GM12878 (cell line): Measurements from ENCODE around the gene FOXJ3. TPM values are rescaled to one million over a fixed set of nuclear protein-coding genes. Genes with fewer than 3 reads are reported as not detected.

Source experiments
- BCL11A ChIP-seq: IDR thresholded peaks from 2 replicates; pipeline ENCODE4 v1.6.1; 2011; ENCODE audit warnings: low read depth, low read length
- EGR1 ChIP-seq, 2 experiments: IDR thresholded peaks; 1 replicate in 1 of 2; 2 replicates in 1 of 2; pipeline ENCODE4 v1.6.1; 2011 to 2012; ENCODE audit warnings: low read depth in 2 of 2, low read length in 2 of 2, borderline replicate concordance in 1 of 2, mild to moderate bottlenecking in 1 of 2, moderate library complexity in 1 of 2
- ESRRA ChIP-seq: IDR thresholded peaks from 2 replicates; pipeline ENCODE4 v1.6.1; 2012; ENCODE audit warnings: mild to moderate bottlenecking, low read length, improper control_type of control experiment
- FOXK2 ChIP-seq: fragments of 450-650 bp; IDR thresholded peaks from 2 replicates; pipeline ENCODE4 v1.6.1; 2017; ENCODE audit warnings: mild to moderate bottlenecking, moderate library complexity
- IKZF1 ChIP-seq: fragments of 450-650 bp; conservative IDR thresholded peaks from 2 replicates; pipeline ENCODE4 v1.6.1; 2017; ENCODE audit warnings: antibody characterized with exemption, mild to moderate bottlenecking
- IRF3 ChIP-seq: fragments of 450-650 bp; IDR thresholded peaks from 2 replicates; pipeline ENCODE4 v1.6.1; 2014; ENCODE audit warnings: mild to moderate bottlenecking
- JUNB ChIP-seq: IDR thresholded peaks from 2 replicates; pipeline ENCODE4 v1.6.1; 2016; ENCODE audit warnings: antibody characterized with exemption, mild to moderate bottlenecking
- MTA3 ChIP-seq: IDR thresholded peaks from 2 replicates; pipeline ENCODE4 v1.6.1; 2012; ENCODE audit warnings: low read length, inconsistent platforms, borderline replicate concordance
- PAX5 ChIP-seq: IDR thresholded peaks from 2 replicates; pipeline ENCODE4 v1.6.1; 2011; ENCODE audit warnings: low read depth, low read length, borderline replicate concordance
- PAX8 ChIP-seq: fragments of 450-650 bp; IDR thresholded peaks from 2 replicates; pipeline ENCODE4 v1.6.1; 2017; ENCODE audit warnings: mild to moderate bottlenecking, moderate library complexity
- POLR2AphosphoS2 ChIP-seq: IDR thresholded peaks from 2 replicates; pipeline ENCODE4 v1.6.1; 2011; ENCODE audit warnings: low read depth, mild to moderate bottlenecking, low read length, improper control_type of control experiment, moderate library complexity
- RAD21 ChIP-seq: IDR thresholded peaks from 2 replicates; pipeline ENCODE4 v1.6.1; 2011; ENCODE audit warnings: mild to moderate bottlenecking, low read depth, low read length, moderate library complexity; ENCODE audit not compliant: insufficient read depth
- SIN3A ChIP-seq: IDR thresholded peaks from 2 replicates; pipeline ENCODE4 v1.6.1; 2012; ENCODE audit warnings: low read depth, low read length, improper control_type of control experiment
- SKIL ChIP-seq: fragments of 450-650 bp; IDR thresholded peaks from 2 replicates; pipeline ENCODE4 v1.6.1; 2017; ENCODE audit warnings: mild to moderate bottlenecking, low read depth, inconsistent platforms; ENCODE audit not compliant: poor library complexity, severe bottlenecking
- SMAD5 ChIP-seq: IDR thresholded peaks from 2 replicates; pipeline ENCODE4 v1.6.1; 2016; ENCODE audit warnings: antibody characterized with exemption, low read depth
- SMC3 ChIP-seq: IDR thresholded peaks from 2 replicates; pipeline ENCODE4 v1.6.1; 2011; ENCODE audit warnings: low read length, improper control_type of control experiment, borderline replicate concordance
- SP1 ChIP-seq: IDR thresholded peaks from one replicate; pipeline ENCODE4 v1.6.1; 2011; ENCODE audit warnings: low read depth, low read length
- SRF ChIP-seq, 2 experiments: IDR thresholded peaks; 2 replicates each; pipeline ENCODE4 v1.6.1; 2011; ENCODE audit warnings: low read depth in 2 of 2, low read length in 2 of 2, mild to moderate bottlenecking in 1 of 2, moderate library complexity in 1 of 2
- TCF7 ChIP-seq: IDR thresholded peaks from 2 replicates; pipeline ENCODE4 v1.6.1; 2014; ENCODE audit warnings: antibody characterized with exemption, borderline replicate concordance
- ZNF24 ChIP-seq: fragments of 450-650 bp; IDR thresholded peaks from 2 replicates; pipeline ENCODE4 v1.6.1; 2017; ENCODE audit warnings: antibody characterized with exemption, mild to moderate bottlenecking
- ZNF274 ChIP-seq: IDR thresholded peaks from one replicate; pipeline ENCODE4 v1.8.0; 2011; ENCODE audit not compliant: insufficient read length, insufficient read depth
- ZZZ3 ChIP-seq: IDR thresholded peaks from 2 replicates; pipeline ENCODE4 v1.6.1; 2011; ENCODE audit warnings: low read depth; ENCODE audit not compliant: control insufficient read depth, insufficient read length
- polyA plus RNA-seq, 11 experiments: library from polyadenylated mRNA; depleted of rRNA in 4 of 11; unstranded in 6 of 11; stranded (reverse) in 5 of 11; fragments of >200 nt; fragmentation: Nextera tagmentation in 4 of 11; fragmentation: Illumina TruSeq in 1 of 11; extraction: Ambion mirVana in 4 of 11; extraction: Trizol in 1 of 11; gene quantifications; 1 replicate in 1 of 11; 2 replicates in 10 of 11; pipeline versions ENCODE4 v1.2.1 to v1.2.3, GENCODE V29; 2011 to 2016; ENCODE audit warnings: inconsistent platforms in 2 of 11, missing spikeins in 2 of 11, low read depth in 1 of 11
- total RNA-seq, 4 experiments: library from RNA; depleted of rRNA in 3 of 4; stranded (reverse); fragments of >200 nt in 3 of 4; fragmentation: Illumina TruSeq in 1 of 4; extraction: Trizol in 1 of 4; gene quantifications; 2 replicates each; pipeline versions ENCODE4 v1.2.1 to v1.2.3, GENCODE V29; 2013 to 2021
- TF ChIP-seq, protein P1 (sequence below): fragments of 450-650 bp; IDR thresholded peaks from 2 replicates; pipeline ENCODE4 v1.6.1; 2016; ENCODE audit warnings: mild to moderate bottlenecking
- TF ChIP-seq, protein P2 (sequence below): fragments of 450-650 bp; IDR thresholded peaks from 2 replicates; pipeline ENCODE4 v1.6.1; 2017; ENCODE audit warnings: low read depth, mild to moderate bottlenecking, moderate library complexity
- TF ChIP-seq, protein P3 (sequence below): IDR thresholded peaks from 2 replicates; pipeline ENCODE4 v1.6.1; 2012; ENCODE audit warnings: low read depth, low read length, improper control_type of control experiment

The FOXJ3 gene
- total and polyA plus RNA-seq, 10 of the 15 experiments (the other 5 are each of a cell fraction or from before 2014, with no cell fraction given), result 9.5 to 54.2 (median 24.7) TPM

GRCh38 chr1:42335050-42335808 is at the start of gene FOXJ3 (continued):
- TF ChIP-seq EGR1 (IDR thresholded peaks at IDR 0.05; ENCODE audit: borderline replicate concordance in 1 of 2, low read depth in 2 of 2, low read length in 2 of 2) (peak; percentile 93 to 100), FOXK2 (peak; percentile 82), BCL11A (peak; percentile 43; the same call in 1 of the 2 replicates), SMAD5 (no peak; the same call in 1 of the 2 replicates), TCF7 (0 out of 2 replicates have a peak, but pooled peaks have one; percentile 19), POLR2AphosphoS2 (peak; percentile 51; the same call in 1 of the 2 replicates), ZZZ3 (no peak), IRF3 (no peak), SP1 (peak; percentile 75), ZNF24 (peak; percentile 51), PAX8 (no peak), PAX5 (peak; percentile 97), SMC3 (no peak; the same call in 1 of the 2 replicates), ZNF274 (no peak), SIN3A (no peak), JUNB (no peak), SRF (IDR thresholded peaks at IDR 0.05; ENCODE audit: low read depth in 2 of 2, low read length in 2 of 2) (no peak), IKZF1 (peak; percentile 89), SKIL (peak; percentile 41), ESRRA (0 out of 2 replicates have a peak, but pooled peaks have one; percentile 53), MTA3 (no peak), RAD21 (no peak)
- TF ChIP-seq, protein P1, sequence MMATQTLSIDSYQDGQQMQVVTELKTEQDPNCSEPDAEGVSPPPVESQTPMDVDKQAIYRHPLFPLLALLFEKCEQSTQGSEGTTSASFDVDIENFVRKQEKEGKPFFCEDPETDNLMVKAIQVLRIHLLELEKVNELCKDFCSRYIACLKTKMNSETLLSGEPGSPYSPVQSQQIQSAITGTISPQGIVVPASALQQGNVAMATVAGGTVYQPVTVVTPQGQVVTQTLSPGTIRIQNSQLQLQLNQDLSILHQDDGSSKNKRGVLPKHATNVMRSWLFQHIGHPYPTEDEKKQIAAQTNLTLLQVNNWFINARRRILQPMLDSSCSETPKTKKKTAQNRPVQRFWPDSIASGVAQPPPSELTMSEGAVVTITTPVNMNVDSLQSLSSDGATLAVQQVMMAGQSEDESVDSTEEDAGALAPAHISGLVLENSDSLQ, result peak; percentile 85
- TF ChIP-seq, protein P2, sequence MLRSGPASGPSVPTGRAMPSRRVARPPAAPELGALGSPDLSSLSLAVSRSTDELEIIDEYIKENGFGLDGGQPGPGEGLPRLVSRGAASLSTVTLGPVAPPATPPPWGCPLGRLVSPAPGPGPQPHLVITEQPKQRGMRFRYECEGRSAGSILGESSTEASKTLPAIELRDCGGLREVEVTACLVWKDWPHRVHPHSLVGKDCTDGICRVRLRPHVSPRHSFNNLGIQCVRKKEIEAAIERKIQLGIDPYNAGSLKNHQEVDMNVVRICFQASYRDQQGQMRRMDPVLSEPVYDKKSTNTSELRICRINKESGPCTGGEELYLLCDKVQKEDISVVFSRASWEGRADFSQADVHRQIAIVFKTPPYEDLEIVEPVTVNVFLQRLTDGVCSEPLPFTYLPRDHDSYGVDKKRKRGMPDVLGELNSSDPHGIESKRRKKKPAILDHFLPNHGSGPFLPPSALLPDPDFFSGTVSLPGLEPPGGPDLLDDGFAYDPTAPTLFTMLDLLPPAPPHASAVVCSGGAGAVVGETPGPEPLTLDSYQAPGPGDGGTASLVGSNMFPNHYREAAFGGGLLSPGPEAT, result peak; percentile 54; the same call in 1 of the 2 replicates
- TF ChIP-seq, protein P3, sequence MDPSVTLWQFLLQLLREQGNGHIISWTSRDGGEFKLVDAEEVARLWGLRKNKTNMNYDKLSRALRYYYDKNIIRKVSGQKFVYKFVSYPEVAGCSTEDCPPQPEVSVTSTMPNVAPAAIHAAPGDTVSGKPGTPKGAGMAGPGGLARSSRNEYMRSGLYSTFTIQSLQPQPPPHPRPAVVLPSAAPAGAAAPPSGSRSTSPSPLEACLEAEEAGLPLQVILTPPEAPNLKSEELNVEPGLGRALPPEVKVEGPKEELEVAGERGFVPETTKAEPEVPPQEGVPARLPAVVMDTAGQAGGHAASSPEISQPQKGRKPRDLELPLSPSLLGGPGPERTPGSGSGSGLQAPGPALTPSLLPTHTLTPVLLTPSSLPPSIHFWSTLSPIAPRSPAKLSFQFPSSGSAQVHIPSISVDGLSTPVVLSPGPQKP, result peak; percentile 65; the same call in 1 of the 2 replicates
